ENCODE data around the gene TRIM14. TPM values are rescaled to one million over a fixed set of nuclear protein-coding genes. Genes with fewer than 3 reads are reported as not detected.
"Not testable (repeated sequence)": the region's sequence is repeated elsewhere in the genome, so short reads cannot be mapped to it uniquely, and the experiment has no call there.

The TRIM14 gene
- total RNA-seq, 1 donor from 2014 or later, result 12.8 TPM

DNA sequence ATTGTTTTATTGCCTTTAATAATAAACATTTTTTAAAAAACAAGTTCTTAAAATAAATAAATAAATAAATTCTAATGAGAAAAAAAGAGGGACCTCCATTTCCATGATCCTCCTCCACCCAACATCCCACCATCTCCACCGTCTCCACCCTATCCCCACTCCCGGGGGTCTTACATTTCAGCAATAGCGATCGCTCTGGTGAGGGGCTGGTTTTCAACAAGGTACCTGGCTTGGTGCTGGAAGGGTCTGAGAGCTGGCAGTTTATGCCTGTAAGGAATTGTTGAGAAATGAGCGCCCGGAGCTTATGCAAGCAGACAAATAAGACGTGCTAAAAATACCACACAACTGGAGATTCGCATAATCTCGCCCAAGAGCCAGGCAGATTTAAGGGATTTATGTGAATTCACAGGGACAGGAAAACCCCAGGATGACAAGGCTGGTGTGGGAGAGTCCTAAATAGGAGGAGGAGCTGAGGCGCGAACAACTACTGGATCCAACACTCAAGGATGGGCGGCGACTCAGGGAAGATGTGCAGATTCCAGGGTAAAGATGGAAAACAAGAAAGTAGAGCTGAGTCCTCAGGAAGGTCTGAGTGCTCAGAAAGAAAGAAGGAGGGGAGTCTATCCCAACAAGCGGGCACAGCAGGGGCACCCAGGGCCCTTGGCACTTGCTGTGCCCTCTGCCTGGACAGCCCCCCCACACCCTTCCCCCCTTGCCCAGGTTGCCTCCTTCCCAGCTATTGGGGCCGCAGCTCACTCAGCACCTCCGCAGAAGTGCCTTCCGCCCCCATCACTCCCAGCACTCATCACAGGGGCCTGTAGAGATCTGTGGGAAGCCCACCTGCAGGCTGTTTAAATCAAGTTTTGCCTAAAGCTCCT lies 27.0 kb downstream of the TRIM14 start:
- Mint-ChIP-seq H3K4me1 (peaks cover 10% of the 10 kb centered on the region), H3K4me3 (no peak overlapping the region), H3K27ac (no peak overlapping the region), H3K9me3 (no peaks in the 10 kb centered on the region), H3K27me3 (no peaks in the 10 kb centered on the region), H3K36me3 (ENCODE audit: low read depth) (peaks cover 28% of the 10 kb centered on the region)
- DNase-seq, result no peak
- no peak for ATAC-seq (ENCODE audit: low read depth)
- CTCF ChIA-PET, result interaction anchor here (1.0 kb wide), 1 partner anchor 18 kb away, joined by 3 read pairs; no protein-coding TSS in a partner anchor
- intact Hi-C loops (cut with micrococcal nuclease), result no loop called here
- POLR2A ChIA-PET, result no interaction called here
- TF ChIP-seq, protein P1, sequence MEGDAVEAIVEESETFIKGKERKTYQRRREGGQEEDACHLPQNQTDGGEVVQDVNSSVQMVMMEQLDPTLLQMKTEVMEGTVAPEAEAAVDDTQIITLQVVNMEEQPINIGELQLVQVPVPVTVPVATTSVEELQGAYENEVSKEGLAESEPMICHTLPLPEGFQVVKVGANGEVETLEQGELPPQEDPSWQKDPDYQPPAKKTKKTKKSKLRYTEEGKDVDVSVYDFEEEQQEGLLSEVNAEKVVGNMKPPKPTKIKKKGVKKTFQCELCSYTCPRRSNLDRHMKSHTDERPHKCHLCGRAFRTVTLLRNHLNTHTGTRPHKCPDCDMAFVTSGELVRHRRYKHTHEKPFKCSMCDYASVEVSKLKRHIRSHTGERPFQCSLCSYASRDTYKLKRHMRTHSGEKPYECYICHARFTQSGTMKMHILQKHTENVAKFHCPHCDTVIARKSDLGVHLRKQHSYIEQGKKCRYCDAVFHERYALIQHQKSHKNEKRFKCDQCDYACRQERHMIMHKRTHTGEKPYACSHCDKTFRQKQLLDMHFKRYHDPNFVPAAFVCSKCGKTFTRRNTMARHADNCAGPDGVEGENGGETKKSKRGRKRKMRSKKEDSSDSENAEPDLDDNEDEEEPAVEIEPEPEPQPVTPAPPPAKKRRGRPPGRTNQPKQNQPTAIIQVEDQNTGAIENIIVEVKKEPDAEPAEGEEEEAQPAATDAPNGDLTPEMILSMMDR (IDR thresholded peaks at IDR 0.05), result no peak

DNA sequence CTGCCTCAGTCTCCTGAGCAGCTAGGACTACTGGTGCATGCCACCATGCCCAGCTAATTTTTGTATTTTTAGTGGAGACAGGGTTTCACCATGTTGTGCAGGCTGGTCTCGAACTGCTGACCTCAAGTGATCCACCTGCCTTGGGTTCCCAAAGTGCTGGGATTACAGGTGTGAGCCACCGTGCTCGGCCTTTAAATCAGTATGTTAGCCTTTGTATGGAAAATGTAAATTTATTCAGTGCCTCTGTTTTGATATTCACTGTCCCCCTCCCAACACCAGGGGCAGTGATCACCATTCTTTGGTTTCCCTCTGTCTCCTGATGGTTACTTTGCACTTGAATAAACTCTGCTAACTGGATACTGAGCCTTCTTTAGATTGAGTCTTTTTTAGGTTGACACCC lies 28.3 kb downstream of the TRIM14 start:
- POLR2A ChIA-PET; H3K4me3 Mint-ChIP-seq; H3K9me3 Mint-ChIP-seq; H3K27ac Mint-ChIP-seq; H3K27me3 Mint-ChIP-seq; DNase-seq; CTCF ChIA-PET; ATAC-seq (ENCODE audit: low read depth); intact Hi-C loops (cut with micrococcal nuclease): not testable (repeated sequence)
- Mint-ChIP-seq H3K4me1 (peaks cover 23% of the 10 kb centered on the region), H3K36me3 (ENCODE audit: low read depth) (peaks cover 27% of the 10 kb centered on the region)

DNA sequence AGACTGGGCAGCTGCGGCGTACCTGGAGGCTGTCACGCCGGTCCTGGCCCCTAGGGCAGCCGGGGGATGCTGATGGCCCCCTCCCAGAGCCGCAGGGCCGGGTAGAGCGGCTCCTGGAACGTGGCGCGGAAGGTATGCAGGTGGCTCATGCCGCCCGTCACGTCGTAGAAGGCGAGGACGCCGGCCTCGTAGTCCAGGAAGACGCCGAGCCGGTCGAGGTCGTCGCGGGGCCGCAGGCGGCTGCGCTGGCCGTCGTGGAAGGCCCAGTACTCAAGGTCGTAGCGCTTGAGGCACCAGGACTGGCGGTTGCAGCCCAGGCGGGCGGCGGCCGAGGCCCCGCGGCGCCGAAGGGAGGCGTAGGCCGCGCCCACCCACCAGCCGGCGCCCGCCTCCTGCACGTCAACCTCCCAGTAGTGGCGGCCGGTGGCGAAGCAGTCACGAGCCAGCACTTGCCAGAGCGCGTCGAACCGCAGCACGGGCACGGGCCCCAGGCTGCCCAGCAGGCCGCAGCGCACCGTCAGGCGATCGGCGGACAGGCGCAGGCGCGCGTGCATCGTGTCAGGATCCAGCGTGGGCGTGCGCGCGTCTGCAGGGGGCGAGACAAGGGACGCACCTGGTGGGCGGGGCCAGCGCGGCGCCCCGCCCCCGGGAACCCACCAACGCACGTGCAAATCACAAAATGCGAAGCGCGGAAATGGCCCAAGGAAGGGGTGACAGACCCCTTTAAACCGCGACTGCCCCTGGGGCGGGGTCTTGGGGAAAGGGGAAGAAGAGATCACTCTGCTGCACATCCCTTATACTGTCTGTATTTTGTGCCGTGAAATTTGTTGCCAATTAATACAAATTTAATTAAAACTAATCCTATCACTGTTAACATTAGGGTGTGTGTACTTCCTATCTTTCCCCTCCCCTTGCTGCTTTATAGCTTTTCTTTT lies 31.3 kb downstream of the TRIM14 start:
- ChIA-PET POLR2A (interaction anchor here (0.9 to 1.1 kb wide), 2 partner anchors 20 to 31 kb away, joined by 3 to 4 read pairs; partner anchors contain the start of gene NANS), CTCF (no interaction called here)
- H3K36me3 Mint-ChIP-seq (ENCODE audit: low read depth), result peaks cover 32% of the 10 kb centered on the region
- peak overlapping the region; percentile 50 for H3K27ac Mint-ChIP-seq
- H3K4me1 Mint-ChIP-seq, result peaks cover 25% of the 10 kb centered on the region
- ATAC-seq (ENCODE audit: low read depth) (peak; percentile 84), DNase-seq (peak; percentile 74)
- no peaks in the 10 kb centered on the region for H3K27me3 Mint-ChIP-seq
- TF ChIP-seq, protein P1 (IDR thresholded peaks at IDR 0.05), result no peak
- H3K4me3 Mint-ChIP-seq, result peak overlapping the region; percentile 74
- intact Hi-C loops (cut with micrococcal nuclease), result loop anchor here (1.0 to 5.0 kb wide), 4 partner anchors 15 to 170 kb away; partner anchors contain the start of genes CORO2A and TBC1D2
- no peaks in the 10 kb centered on the region for H3K9me3 Mint-ChIP-seq

DNA sequence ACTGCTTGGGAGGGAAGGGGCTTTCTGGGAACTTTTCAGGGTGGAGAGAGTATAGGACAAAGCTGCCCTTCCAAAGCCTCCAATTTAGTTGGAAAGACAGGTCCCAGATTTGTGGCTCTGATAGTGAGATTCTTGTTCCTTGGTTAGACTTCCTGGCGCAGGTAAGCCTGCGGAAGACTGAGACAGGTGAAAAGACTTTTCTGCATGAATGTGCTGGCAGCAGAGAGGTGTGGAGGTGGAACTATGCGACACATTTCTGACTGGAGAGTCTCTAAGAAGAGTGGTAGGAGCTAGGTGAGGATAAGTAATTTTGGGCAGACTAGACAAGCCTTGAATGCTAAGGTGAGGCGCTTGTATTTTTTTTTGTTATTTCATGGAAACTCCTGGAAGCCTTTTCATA lies 32.6 kb downstream of the TRIM14 start:
- ChIA-PET CTCF (no interaction called here), POLR2A (interaction anchor here (1.1 kb wide), 1 partner anchor 30 kb away, joined by 4 read pairs; the partner anchor contains the start of gene NANS)
- DNase-seq (no peak), ATAC-seq (ENCODE audit: low read depth) (no peak)
- peak overlapping the region; percentile 61 for H3K4me3 Mint-ChIP-seq
- no peaks in the 10 kb centered on the region for H3K9me3 Mint-ChIP-seq
- peaks cover 42% of the 10 kb centered on the region for H3K36me3 Mint-ChIP-seq (ENCODE audit: low read depth)
- H3K27ac Mint-ChIP-seq, result peak overlapping the region; percentile 73
- TF ChIP-seq, protein P1 (IDR thresholded peaks at IDR 0.05), result no peak
- intact Hi-C loops (cut with micrococcal nuclease), result loop anchor here (5.0 kb wide), 3 partner anchors 36 to 171 kb away; partner anchors contain the start of genes CORO2A and TBC1D2
- no peaks in the 10 kb centered on the region for H3K27me3 Mint-ChIP-seq
- H3K4me1 Mint-ChIP-seq, result peaks cover 25% of the 10 kb centered on the region

DNA sequence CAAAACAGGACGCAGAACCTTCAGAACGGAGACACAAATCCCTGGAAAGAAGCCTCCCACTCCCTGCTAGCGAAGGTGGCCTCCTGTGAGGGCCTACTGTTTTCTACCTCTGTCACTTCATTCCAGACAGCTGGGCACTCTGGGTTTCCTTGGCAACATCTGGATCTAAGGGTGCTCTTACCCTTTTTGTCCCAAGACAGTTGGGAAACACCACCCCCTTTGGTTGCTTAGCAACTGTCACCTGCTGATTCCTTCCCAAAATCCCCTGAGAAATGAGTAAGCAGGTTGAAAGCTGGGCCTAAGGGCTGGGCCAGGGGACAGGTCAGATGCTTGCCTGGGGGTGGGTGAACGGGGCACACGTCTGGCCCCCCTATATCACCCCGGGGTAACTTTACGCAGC lies 33.1 kb downstream of the TRIM14 start:
- Mint-ChIP-seq H3K27me3 (no peaks in the 10 kb centered on the region), H3K36me3 (ENCODE audit: low read depth) (peaks cover 47% of the 10 kb centered on the region), H3K4me3 (no peak overlapping the region), H3K9me3 (no peaks in the 10 kb centered on the region), H3K4me1 (peaks cover 25% of the 10 kb centered on the region), H3K27ac (peak overlapping the region; percentile 73)
- ChIA-PET POLR2A (no interaction called here), CTCF (no interaction called here)
- ATAC-seq (ENCODE audit: low read depth) (no peak), DNase-seq (no peak)
- TF ChIP-seq, protein P1 (IDR thresholded peaks at IDR 0.05), result no peak
- intact Hi-C loops (cut with micrococcal nuclease), result loop anchor here (5.0 kb wide), 3 partner anchors 36 to 171 kb away; partner anchors contain the start of genes CORO2A and TBC1D2
